Nucleus accumbens (tissue), 56 donors: Measurements from ENCODE around the gene LHX2.
A peak's percentile ranks its signal among the peaks of the same experiment; 100 is the strongest.
"Not testable (repeated sequence)": the region's sequence is repeated elsewhere in the genome, so short reads cannot be mapped to it uniquely, and the experiment has no call there.

Experiments
- DNase-seq, 56 donors: peaks; one replicate each; lab custom pipeline; 2025; lab: John Stamatoyannopoulos, UW

The LHX2 gene, protein sequence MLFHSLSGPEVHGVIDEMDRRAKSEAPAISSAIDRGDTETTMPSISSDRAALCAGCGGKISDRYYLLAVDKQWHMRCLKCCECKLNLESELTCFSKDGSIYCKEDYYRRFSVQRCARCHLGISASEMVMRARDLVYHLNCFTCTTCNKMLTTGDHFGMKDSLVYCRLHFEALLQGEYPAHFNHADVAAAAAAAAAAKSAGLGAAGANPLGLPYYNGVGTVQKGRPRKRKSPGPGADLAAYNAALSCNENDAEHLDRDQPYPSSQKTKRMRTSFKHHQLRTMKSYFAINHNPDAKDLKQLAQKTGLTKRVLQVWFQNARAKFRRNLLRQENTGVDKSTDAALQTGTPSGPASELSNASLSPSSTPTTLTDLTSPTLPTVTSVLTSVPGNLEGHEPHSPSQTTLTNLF

DNA sequence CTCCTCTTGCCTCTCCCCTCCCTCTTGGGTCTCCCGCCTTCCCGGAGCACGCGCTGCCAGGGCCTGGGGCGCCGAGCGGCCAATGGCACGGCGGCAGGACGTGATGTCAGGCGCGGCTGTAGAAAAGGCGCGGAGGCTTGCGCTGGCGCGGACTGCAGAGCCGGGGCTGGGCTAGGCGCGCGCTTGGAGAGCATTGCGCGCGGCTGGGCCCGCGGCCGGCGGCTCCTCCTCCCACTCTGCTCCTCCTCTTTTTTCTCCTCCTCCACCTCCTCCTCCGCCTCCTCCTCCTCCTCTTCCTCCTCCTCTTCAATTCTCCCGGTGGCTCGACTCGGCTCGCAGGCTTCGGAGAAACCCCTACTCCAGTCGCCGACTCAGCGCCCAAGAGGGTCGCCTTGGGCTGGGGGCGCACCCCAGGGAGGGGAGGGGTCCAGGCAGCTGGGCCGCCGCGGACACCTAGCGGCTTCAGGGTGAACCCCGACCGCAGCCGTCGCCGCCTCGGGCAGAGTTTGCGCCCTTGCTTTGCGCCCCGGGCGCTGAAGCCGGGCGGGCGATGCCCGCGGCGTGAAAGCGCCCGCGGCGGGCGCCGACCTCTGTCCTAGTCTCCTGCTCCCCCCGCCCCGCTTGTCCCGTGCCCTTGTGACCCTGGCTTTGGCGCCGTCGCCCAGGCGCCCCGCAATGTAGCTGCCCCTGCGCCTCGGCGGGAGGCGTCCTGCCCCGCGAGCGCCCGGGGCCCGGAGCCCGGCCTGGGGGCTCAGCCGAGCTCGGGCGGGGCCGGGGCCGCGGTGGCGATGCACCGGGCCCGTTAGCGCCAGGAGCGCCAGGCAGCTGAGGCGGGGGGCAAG is at the start of gene LHX2:
Gene LHX2 (plus strand): TSS at position 309 of the 842 bp plus-strand sequence. CDS start 581 bp downstream, outside the sequence.
- DNase-seq, result peak in 49 of 56 donors; percentile 8 to 86 (median 57)

DNA sequence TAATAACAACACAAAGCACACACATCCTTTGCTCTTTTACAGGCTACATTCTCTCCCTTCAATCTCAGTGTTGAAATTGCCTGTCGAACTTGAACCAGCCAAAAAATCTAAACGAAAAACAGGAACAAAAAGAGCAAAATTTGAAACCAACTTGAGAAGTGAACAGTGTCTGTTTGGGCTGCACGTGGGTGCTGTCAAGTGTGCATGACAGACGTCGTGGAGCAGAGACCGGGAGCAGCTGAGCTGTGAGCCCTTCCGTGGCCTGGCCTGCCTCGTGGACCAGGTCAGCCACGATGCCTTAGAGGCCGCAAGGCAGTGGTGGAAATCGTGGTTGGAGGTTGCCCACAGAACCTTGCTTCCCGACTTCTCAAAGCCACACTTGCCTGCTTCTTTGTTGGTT is 46.8 kb upstream of the LHX2 start:
- no peak for DNase-seq

DNA sequence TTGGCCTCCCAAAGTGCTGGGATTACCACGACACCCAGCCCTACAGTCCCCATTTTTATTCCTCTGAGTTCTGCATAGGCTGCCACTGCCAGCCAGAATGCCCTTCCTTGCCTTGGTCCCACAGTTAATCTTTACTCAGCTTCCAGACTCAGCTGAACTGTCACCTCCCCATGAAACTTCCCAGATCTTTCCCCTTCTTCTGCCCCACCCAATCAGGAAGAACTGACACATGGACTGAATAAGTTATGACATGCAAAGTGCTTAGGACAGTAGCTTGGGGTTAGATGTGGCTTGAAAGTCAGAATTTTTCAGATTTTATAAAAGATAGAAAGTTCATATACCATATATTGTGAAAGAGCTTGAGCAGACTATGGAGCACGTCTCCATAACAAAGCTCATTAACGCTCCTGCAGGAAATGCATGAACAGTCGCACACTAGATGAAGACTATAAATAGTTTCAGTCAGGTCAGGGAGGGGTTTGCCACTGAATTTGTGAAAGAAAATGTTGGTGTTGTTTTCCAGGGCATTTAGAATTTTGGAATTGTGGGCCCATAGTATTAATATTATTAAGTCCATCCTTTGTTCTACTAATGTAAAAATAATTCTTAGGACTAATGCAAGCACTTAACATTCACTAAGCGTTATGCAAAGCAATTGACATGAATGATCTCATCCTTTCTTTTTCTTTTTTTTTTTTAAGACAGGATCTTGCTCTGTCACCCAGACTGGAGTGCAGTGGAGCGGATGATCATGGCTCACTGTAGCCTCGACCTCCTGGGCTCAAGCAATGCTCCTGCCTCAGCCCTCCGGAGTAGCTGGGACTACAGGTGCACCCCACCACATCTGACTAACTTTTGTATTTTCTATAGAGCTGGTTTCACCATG is 45.5 kb upstream of the LHX2 start:
- no peak for DNase-seq

DNA sequence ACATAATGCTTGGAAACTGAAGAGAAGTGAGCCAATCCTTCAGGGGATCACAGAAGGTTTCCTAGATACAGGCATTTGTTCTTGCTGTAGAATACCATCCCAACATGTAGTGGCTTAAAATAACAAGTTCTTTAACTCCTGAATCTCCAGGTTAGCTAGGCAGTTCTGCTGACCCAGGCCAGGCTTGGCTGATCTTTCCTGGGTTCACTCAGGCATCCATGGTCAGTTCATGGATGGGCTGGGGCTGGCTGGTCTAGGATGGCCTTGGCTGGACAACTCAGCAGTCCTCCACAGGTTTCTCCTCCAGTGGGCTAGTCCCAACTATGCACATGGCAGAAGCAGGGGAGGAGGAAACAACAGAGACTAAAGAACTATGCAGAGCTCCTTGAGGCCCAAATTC is 44.2 kb upstream of the LHX2 start:
- DNase-seq, result no peak

DNA sequence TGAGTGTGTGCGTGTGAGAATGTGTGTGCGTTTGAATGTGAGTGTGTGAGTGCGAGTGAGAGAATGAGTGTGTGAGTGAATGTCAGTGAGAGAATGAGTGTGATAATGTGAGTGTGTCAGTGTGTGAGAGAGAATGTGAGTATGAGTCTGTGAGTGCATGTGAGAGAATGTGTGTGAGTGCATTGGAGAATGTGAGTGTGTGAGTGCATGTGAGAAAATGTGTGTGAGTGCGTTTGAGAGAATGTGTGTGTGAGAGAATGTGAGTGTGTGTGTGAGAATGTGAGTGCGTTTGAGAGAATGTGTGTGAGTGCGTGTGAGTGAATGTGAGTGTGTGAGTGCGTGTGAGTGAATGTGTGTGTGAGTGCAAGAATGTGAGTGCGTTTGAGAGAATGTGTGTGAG is 39.0 kb upstream of the LHX2 start:
- DNase-seq, result no peak

DNA sequence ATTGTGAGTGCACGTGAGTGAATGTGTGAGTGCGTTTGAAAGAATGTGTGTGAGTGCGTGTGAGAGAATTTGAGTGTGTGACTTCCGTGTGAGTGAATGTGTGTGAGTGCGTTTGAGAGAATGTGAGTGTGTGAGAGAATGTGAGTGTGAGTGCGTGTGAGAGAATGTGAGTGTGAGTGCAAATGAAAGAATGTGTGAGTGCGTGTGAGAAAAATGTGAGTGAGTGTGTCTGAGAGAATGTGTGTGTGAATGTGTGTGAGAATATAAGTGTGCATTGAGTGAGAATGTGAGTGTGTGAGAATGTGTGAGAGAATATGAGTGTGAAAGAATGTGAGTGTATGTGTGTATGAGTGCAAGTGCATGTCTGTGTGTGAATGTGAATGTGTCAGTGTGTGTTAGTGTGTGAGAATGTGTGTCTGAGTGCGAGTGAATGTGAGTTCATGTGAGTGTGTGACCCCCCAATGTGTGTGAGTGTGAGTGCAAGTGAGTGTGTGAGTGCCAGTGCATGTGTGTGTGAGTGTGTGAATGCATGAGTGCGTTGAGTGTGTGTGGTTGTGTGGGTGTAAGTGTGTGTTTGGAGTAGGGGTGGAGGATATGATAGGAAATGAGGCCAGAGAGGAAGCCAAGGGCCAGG is 37.9 kb upstream of the LHX2 start:
- no peak for DNase-seq

DNA sequence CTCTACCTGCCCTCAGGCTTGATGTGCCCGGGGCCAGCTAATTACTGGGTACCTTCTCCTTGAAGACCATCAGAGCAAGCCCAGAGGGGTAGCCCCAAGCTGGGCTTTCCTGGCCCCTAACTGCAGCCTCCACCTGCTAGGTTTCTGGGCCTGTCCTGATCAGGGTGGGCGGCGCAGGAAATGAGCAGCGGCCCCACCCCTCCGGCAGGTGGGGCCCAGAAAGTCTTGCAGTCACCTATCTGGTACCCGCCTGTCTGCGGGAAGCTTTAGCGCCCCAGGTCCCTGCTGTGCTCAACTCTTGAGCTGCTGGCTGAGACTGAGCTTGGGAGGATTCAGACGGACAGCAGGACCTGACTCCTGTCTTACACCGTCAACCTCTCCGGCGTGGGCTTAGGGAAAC is 37.1 kb upstream of the LHX2 start:
- no peak for DNase-seq

DNA sequence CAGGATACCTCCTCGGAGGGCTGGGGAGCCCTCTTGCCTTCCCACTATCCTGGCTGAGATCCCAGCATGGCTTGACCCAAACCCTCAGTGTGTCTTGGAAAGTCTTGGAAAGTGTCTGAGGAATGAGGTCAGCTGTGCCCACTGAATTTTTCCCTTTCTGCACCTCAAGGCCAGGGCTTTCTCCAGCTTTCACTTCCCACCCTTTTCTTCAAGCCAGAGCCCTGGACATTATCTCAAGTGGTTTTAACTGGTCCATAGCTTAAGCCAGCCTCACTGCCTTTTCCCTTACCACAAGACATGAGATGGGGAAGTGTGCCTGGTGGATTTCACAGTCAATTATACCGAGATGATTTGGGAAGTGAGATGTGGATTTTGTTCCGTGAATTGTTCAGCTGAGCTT is 35.7 kb upstream of the LHX2 start:
- peak in 1 of 56 donors; percentile 5 for DNase-seq

DNA sequence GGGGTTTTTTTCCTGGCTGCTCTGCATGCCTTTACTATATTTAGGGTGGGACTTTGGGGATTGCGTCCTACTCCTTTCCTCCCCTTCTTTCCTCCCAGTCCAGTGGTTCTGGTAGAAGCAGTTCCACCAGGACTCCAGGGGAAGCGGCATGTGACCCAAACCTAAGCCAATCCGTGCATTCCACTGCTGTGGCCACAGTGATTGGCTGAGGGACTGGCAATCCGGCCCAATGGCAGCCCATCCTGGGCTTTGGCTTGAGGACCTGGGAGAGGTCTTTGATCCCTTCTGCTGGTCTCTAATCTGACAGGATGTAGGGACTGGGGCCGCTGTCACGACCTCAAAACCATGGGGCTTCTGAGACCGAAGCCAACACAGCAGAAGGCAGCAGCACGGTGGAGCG is 35.0 kb upstream of the LHX2 start:
- DNase-seq, result not testable (repeated sequence)

DNA sequence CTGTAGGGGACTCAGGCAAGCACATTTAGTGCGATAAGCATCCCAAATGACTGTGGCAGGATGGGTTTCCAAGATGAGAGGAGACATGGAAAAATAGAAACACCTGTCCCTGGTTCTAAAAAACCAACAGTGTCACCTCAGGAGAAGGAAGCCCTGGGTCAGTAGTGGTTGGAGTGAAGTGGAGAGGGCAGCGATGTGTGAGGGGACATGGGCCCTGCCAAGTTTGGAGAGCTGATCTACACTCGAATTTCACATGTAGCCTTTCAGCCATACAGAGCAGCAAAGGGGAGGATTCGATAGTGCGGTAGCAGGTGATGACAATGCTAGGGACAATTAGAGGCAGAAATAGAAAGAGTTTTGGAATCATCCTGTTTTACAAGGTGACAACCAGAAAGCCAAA is 32.6 kb upstream of the LHX2 start:
- DNase-seq, result no peak

DNA sequence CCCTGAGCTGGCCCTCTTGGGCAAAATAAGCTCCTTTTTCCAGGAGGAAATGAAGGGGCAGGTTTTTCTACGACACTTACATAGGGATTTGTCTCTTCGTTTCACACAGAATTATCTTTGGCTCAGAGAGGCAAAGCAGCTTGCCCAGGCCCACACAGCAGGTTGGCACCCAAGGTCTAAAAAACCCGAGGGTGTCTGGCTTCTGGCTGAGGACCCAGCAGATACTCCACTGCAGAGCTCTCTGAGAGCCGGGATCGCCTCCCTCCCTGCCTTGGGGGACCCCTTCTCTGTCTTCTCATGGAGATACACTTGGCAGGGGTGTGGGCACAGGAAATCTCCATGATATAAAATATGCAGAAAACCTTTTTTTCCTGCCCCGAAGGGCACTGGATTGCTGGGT is 29.0 kb upstream of the LHX2 start:
- DNase-seq, result no peak

DNA sequence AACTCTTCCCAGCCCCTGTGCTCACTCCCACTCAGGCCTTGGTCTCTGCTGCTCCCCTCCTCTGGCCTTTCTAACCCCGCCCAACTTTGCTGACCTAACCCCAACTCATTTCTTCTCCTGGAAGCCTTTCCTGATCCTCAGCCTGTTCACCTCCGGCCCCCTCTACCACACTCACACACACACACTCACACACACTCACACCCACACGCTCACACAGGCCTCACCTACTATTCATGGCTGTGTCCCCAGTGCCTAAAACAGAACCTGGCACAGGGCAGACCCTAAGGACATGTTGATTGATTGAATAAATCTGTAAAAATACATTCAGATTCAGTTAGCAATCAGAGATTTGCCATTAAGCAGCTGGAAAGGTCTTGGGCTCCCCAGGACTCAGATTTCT is 28.5 kb upstream of the LHX2 start:
- no peak for DNase-seq

DNA sequence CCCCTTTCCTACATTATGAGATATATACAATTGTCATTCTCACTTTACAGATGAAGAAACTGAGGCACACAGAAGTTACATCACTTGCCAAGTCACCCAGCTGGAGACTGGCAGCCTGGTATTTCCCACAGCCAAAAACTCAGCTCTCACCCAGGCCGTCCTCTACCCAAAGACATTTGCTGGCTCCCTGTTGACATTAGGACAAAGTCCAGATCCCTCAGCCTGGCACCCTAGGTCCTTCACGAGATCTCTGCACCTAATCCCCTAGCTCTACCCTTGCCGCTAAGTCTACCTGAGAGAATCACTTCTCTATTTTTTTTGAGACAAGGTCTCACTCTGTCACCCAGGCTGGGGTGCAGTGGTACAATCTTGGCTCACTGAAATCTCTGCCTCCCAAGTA is 26.8 kb upstream of the LHX2 start:
- no peak for DNase-seq

DNA sequence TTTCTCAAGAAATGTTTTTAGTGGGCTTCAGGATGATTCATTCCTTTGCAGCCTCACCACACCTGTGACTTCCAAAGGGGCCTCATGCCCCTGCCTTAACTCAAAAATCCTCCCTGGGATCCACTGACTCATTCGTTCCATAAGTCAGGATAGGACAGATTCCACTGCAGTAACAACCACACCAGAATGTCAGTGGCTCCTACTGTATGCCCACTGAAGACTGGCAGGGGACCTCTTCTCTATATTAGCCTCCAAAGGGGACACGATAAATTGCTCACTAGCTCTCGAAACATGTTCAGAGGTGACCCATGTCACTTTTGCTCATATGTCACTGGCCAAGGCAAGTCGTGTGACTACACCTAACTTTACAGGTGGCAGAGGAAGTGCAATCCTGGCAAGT is 25.7 kb upstream of the LHX2 start:
- DNase-seq, result no peak

DNA sequence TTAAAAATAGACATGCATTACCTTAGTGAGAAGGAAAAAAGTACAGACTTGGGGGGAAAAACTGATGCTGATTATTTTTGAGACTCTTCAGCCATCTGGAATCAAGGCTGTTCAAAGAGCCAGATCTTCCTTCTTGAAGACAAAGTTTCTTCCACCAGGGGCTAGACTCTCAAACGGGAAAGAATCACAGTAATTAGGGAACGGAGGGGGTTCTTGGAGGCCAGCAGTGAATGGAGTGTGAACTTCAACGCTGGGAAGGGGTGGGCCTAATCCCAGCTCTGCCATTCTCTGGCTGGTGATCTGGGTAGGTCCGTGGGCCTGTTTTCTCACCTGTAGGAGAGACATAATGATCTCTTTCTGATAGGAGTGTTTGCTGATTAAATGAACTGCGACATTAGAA is 21.1 kb upstream of the LHX2 start:
- DNase-seq, result no peak

DNA sequence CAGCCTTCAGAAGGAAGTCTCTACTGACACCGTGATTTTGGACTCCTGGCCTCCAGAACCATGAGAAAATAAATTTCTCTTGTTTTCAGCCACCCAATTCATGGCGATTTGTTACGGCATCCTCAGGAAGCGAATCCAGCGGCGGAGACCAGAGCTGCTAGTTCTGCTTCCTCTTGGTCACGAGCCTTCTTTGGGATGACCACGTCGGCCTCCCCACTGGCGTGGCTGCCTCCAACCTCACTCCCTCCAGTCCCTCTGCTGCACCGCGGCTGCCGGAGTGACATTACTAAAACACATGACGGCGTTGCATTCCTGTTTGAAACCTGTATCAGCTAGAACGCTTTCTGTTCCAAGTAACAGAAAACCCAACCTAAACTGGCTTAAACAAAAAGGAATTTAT is 18.9 kb upstream of the LHX2 start:
- not testable (repeated sequence) for DNase-seq

DNA sequence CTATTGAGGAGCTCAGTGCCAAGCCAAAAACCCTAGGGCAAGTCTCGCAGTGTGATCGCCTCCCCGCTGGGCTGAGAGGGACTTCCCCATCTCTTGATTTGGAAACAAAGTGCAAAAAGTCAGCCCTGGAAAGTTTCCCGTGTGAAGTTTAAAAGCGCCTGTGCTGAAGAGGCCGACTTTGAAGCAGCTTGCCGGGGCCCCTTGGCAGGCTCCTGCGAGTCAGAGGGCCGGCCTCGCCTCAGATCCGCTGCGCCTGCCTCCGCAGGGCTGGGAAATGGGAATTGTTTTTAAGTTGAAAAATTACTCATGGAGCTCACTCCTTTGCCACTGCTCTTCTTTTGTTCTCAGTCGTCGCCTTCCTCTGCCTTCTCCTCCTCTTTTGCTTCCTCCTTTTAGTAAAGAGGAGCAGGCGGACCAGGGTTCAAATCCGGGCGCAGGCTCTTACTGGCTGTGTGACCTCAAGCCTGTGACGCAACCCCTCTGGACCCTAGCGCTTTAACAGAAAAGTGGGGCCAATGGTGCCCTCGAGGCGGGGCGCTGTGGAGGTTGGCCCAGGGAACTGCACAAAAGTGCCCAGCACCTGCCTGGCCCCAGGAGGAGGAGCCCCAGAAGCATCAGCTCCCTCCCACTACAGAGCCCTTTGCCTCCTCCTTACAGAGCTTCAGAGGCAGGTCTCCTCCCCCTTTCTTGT is 14.7 kb upstream of the LHX2 start:
- DNase-seq, result no peak

DNA sequence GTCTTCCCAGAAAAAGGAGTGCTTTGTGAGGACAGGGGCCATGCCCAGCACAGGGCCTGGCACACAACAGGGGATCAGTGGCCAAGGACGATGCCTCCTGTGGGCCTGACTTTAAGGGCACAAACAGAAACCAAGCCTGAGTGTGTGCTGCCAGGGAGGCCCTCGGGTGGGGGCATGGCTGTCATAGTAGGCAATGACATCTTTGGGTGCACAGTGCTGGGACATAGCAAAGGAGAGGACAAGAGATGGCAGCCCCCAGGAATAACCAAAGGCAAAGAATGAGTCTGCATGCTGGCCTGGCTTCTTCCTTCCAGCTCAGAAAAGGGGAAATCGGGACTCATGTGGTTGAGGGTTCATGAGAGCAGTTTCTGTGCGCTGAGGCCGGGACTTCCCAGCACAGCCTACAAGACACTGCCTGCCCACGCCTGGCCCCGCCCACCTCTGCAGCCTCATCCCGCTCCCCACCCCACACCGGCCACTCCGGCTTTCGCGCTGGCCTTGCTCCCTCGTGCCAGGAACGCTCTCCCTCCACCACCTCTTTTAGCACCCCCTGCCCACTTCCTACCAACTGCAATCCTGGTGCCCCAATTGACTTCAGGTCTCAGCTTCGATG is 13.8 kb upstream of the LHX2 start:
- DNase-seq, result peak in 6 of 56 donors; percentile 4 to 41 (median 16)

DNA sequence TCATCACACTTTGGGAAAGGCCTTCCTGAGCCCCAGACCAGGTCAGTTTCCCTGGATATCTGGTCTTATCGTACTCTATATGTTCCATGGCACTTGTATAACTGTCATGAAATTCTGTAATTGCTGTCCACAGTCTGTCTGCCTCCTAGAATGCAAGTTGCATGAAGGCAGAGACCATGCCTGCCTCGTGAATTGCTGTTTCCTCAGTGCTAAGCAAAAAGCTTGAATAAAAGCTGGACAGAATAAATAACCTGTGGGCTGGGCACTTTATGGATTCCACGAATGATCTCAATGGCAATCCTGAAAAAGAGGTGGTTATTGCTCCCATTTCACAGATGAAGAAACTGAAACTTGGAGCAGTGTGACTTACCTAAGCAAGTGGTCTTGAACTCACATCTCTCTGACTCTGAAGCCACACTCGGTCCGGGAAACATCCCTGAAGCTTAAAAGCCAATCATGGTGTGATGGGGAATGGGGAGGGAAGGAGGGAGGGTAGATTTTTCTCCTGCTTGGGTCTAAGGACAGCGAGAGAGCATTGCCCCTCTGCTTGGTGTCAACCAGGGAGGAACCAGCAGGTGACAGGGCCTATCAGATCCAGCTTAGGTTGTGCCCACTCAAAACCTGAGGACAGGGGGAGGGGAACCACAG is 13.2 kb upstream of the LHX2 start:
- no peak for DNase-seq
